HT1080 (cell line): Measurements from ENCODE around the gene NME3. TPM values are rescaled to one million over a fixed set of nuclear protein-coding genes. Genes with fewer than 3 reads are reported as not detected.

ENCODE experiments used
- DNase-seq: peaks from one replicate; pipeline ENCODE4 v3.0.0-alpha.2; 2015; ENCODE audit warnings: low read depth
- small RNA-seq: library from RNA; depleted of rRNA; stranded (forward); fragments of <200 nt; gene quantifications from one replicate; pipeline ENCODE3, GENCODE V24; 2014
- total RNA-seq: library from RNA; depleted of rRNA; stranded (reverse); fragments of >200 nt; shearing (Covaris generic); gene quantifications from 2 replicates; pipeline ENCODE4 v1.2.3, GENCODE V29; 2014; rRNA removed

The NME3 gene
- total RNA-seq, 1 experiment from 2014 or later, result 7.4 TPM

DNA sequence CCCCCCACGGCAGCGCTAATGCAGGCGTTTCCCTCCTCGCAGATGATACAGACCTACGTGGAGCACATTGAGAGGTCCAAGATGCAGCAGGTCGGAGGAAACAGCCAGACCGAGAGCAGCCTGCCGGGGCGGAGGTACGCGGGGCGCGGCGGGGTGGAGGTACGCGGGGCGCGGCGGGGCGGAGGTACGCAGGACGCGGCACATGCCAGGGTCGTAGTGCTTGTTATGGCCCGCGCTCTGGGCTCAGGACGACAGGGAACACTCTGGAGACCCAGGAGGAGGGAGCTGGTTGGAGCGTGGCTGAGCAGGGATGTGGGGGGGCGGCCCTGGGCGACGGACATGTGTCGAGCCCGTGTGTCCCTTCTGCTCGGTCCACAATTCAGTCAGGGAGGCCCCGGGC is 41.9 kb downstream of the NME3 start:
- no peak for DNase-seq

DNA sequence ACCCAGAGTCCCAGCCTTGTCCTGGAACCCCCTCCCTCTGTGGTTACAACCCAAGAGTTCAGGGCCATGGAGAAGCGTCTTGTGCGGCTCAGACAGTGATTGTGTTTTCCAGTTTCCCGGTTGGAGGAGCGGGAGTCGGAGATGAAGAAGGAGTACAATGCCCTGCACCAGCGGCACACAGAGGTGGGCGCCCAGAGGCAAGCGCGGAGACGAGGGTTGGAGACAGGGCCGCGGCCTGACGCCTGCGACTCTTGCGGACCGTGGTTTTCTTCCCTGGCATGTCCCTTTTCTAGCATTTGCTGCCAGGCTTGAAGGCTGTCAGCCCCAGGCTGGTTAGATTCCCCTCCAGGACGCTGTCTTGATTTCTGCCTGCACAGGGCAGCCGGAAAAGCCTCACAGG is 42.3 kb downstream of the NME3 start:
- no peak for DNase-seq

DNA sequence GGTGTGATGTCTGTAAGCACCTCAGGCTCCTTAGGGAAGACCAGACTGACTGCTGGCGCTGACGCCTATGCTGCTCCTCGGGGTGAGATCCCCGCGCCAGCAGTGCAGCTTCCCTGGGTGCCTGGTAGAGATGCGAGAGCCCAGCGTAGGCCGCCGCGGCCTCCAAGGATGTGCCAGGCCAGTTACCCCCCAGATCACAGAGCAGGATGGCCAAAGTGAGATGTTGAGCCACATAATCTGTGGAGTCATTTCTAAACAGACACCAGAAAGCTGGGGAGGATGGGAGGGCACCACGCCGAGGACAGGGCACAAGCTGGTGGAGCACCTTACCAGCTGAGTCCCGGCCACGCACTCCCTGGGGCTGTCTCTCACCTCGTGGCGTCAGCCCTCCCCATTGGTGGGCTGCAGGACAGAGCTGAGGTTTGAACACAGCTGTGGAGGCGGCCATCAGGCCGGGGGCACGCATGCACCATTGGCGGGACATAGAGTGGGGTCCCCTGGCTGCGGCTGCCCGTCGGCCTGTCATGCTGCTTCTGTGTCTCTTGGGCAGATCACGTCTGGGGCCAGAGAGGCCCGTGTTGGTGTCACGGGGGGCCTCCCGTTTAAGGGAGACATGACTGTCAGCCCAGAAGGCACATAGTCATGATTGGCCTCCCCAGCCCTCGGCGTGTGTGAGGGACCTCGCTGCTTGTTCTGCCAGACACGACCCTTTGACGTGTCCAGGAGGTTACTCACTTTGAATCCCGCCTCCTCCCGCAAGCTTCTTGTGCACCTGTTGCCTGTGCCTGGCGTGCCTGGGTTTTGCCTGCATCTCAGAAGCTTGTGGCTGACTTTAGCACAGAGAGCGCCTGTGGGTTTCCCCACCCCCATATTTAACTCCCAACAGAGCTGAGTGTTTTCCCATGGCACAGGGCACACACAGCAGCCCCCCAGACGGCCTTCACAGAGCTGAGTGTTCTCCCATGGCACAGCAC is 43.4 kb downstream of the NME3 start:
- no peak for DNase-seq

DNA sequence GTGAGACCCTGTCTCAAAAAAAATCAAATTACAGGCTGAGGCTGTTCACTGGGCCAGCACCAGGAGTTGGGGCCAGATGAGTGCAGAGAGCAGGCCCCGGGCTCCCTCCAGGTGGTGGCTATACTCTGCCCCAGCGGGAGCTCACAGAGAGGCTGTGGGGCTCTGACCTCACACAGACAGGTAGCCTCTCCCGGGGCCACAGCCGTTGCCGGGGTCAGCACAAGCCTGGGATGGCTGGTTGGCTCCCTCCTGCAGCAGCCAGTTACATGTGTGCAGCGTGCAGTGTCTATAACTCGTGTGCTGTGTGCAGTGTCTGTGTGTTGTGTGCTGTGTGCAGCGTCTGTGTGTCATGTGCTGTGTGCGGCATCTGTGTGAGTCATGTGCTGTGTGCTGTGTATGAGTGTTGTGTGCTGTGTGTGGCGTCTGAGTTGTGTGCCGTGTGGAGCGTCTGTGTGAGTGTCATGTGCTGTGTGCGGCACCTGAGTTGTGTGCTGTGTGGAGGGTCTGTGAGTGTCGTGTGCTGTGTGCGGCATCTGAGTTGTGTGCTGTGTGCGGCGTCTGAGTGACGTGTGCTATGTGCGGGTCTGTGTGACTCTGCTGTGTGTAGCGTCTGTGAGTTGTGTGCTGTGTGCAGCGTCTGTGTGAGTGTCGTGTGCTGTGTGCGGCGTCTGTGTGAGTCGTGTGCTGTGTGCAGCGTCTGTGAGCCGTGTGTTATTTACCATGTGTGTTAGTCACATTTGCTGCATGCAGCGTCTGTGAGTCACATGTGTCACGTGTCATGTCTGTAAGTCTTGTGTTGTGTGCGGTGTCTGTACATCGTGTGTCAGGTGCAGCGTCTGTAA is 44.5 kb downstream of the NME3 start:
- no peak for DNase-seq

DNA sequence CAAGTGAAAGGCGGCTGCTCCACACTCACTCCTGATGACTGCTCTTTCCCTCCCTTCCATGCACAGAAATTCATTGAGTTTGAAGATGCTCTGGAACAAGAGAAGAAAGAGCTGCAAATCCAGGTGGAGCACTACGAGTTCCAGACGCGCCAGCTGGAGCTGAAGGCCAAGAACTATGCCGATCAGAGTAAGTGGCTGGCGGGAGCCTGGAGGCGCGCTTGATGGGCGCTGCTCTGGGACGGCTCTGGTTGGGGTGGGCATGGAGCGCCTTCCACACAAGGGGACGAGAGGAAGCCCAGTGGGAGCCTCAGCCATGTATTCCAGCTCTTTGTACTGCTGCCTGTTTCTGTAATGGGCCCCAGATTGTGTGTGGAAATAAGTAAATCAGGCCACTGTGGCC is 46.9 kb downstream of the NME3 start:
- no peak for DNase-seq

DNA sequence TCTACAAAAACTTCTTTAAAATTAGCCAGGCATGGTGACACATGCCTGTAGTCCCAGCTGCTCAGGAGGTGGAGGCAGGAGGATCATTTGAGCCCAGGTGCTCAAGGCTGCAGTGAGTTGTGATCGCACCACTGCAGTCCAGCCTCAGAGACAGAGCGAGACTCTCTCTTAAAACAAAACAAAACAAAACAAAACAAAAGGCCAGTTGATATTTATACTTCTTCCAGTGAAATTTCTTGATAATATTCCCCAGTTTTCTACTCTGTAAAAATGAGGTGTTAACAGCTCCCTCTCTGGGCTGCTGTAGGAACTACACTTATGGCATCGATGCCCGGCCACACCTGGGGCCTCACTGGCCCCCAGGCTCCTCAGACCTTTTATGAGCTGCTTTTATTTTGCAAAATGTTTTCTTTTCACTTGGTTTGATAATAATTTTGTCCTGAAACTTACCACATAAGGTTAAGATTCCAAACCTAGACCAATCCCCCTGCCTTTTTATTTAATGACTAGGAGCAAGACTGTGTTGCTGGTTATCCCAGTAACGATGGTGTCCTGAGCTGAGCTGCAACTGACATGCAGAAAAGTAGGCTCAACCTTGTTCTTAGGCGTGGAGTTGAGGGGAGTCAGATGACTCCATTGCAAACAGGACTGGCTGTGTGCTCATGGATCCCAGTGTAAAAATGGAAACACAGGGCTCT is 47.7 kb downstream of the NME3 start:
- DNase-seq, result peak; percentile 41

DNA sequence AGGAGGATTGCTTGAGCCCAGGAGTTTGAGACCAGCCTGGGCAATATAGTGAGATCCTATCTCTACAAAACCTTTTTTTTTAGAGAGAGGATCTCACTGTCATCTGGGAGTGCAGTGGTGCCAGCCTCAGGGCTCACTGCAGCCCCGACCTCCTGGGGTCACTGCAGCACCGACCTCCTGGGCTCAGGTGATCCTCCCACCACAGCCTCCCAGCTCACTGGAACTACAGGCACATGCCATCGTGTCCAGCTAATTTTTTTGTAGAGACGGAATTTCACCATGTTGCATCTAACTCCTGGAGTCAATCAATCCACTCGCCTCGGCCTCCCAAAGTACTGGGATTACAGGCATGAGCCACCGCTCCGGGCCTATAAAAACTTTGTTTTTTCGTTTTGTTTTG is 50.0 kb downstream of the NME3 start:
- peak; percentile 17 for DNase-seq

Small RNA genes lying within 50 kb of the gene (small RNA-seq; reads per million reads assigned to genes)
- not detected for gene MIR3177

Other genes starting within 250 kb of the NME3 start
- gene TMEM204, start 237.9 kb downstream of the NME3 start, total RNA-seq, result 35.7 and 37.2 TPM in 2 replicates
- 3.3 and 5.0 TPM in 2 replicates for gene IFT140, start 159.5 kb downstream of the NME3 start, total RNA-seq
- 5.7 and 7.0 TPM in 2 replicates for gene CRAMP1, start 159.2 kb downstream of the NME3 start, total RNA-seq
- 87.1 and 111 TPM in 2 replicates for gene JPT2, start 93.3 kb downstream of the NME3 start, total RNA-seq
- gene MAPK8IP3, start 65.3 kb downstream of the NME3 start, total RNA-seq, result 24.4 and 27.4 TPM in 2 replicates
- gene EME2, start 1.3 kb upstream of the NME3 start, total RNA-seq, result 6.3 and 7.3 TPM in 2 replicates
- 248 and 271 TPM in 2 replicates for gene MRPS34, start 1.6 kb upstream of the NME3 start, total RNA-seq
- 28.7 and 31.2 TPM in 2 replicates for gene SPSB3, start 11.0 kb upstream of the NME3 start, total RNA-seq
- 123 and 137 TPM in 2 replicates for gene NUBP2, start 11.4 kb upstream of the NME3 start, total RNA-seq
- not detected in 2 replicates for gene IGFALS, start 22.2 kb upstream of the NME3 start, total RNA-seq
- 35.9 and 45.7 TPM in 2 replicates for gene HAGH, start 55.3 kb upstream of the NME3 start, total RNA-seq
- 78.8 and 81.1 TPM in 2 replicates for gene FAHD1, start 55.7 kb upstream of the NME3 start, total RNA-seq
- not detected in 2 replicates for gene MEIOB, start 100.6 kb upstream of the NME3 start, total RNA-seq
- gene HS3ST6, start 146.9 kb upstream of the NME3 start, total RNA-seq, result not detected in 2 replicates
- 26.1 and 38.7 TPM in 2 replicates for gene MSRB1, start 171.7 kb upstream of the NME3 start, total RNA-seq
- not detected in 2 replicates for gene RPL3L, start 183.1 kb upstream of the NME3 start, total RNA-seq
- gene NDUFB10, start 188.0 kb upstream of the NME3 start, total RNA-seq, result 559 and 621 TPM in 2 replicates
- 5,088 and 5,569 TPM in 2 replicates for gene RPS2, start 193.3 kb upstream of the NME3 start, total RNA-seq
- gene RNF151, start 195.3 kb upstream of the NME3 start, total RNA-seq, result not detected in 2 replicates
- 47.8 and 53.4 TPM in 2 replicates for gene TBL3, start 200.5 kb upstream of the NME3 start, total RNA-seq
- gene NOXO1, start 209.9 kb upstream of the NME3 start, total RNA-seq, result 0.43 TPM in 1 of 2 replicates, not detected in the other
- 75.7 and 85.5 TPM in 2 replicates for gene GFER, start 212.7 kb upstream of the NME3 start, total RNA-seq
- gene SYNGR3, start 218.4 kb upstream of the NME3 start, total RNA-seq, result 2.4 and 2.5 TPM in 2 replicates
- gene ZNF598, start 238.3 kb upstream of the NME3 start, total RNA-seq, result 46.2 and 50.4 TPM in 2 replicates
- 0.30 and 0.35 TPM in 2 replicates for gene NPW, start 248.2 kb upstream of the NME3 start, total RNA-seq